ELR (cell line): Measurements from ENCODE around the gene COL20A1.

ENCODE experiments used
- DNase-seq: peaks from one replicate; pipeline ENCODE4 v3.0.0-alpha.2; 2015; ENCODE audit warnings: low read depth

Gene COL20A1

DNA sequence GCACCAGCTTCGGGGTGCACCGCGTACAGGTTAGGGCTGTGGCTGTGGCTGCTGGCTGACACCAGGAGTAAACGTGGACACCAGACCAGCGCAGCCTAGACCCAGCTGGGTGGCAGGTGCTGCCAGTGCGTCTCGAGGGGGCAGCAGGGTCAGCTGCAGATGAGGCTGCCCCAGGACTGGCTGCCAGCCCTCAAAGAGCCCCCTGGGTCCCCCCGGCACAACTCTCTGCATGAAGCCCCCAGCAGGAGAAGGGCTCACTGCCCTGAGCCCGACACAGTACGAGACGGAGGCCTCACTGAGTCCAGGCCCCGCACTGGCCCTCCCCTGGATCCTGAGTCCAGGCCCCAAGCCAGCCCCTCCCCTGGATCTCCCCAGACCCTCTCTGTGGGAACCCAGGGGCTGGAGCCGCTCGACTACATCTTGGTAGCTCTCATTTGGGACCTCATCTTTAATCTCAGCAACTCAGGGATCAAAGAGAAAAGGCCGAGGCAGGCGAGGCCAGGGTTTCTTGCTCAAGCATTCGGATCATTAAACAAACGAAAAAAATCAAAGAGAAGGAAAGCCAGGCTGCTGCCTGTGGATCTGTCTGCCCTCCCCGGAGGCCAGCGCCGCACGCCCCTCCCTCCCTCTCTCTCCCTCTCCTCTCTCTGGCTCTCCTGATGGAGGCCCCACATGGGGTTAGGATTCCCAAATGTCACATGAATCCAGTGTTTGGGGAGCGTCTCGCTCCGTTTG, 31.8 kb upstream of the COL20A1 start:
- DNase-seq, result no peak

GRCh38 chr20:63261795-63262528, 31.0 kb upstream of the COL20A1 start:
- DNase-seq, result no peak

GRCh38 chr20:63262836-63263235, 30.1 kb upstream of the COL20A1 start:
- no peak for DNase-seq

DNA sequence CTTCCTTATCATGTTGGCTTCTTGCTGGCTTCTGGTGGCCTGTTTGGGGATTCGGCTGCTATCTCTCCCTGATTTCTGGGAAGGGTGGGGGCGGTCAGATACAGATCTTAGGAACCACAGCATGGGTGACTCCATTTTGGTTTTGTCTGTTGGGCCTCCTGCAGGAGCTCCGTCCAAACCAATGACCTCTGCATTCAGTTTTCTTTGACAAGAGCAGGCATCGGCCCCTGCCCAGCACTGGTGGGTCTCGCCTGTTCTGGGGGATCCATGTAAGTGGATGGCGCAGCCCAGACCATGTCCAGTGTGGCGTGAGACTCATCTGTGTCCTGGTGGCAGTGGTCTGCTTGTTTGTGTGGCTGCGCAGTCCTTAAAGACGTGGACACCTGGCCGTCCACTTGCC, 29.0 kb upstream of the COL20A1 start:
- DNase-seq, result no peak

DNA sequence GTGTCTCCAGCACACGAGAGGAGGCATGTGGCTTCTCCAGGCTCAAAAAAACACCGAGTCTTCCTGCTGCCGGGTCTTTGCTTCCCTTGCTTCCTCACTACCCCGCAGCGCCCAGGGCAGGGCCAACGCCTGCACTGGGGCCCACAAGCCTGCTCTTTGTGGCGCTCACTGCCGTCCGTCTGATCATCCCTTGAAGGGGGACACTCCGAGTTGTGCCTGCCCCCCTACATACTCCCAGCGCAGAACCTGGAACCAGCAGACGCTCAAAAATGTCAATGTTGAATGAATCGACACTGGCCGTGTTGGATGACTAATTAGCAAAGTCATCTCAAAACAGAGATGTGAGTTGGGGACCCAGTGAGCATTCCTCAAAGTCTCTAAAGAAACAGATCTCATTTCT, 28.5 kb upstream of the COL20A1 start:
- DNase-seq, result no peak

- DNase-seq, result no peak
Measured at GRCh38 chr20:63265891-63266515, 27.0 kb upstream of the COL20A1 start.

DNA sequence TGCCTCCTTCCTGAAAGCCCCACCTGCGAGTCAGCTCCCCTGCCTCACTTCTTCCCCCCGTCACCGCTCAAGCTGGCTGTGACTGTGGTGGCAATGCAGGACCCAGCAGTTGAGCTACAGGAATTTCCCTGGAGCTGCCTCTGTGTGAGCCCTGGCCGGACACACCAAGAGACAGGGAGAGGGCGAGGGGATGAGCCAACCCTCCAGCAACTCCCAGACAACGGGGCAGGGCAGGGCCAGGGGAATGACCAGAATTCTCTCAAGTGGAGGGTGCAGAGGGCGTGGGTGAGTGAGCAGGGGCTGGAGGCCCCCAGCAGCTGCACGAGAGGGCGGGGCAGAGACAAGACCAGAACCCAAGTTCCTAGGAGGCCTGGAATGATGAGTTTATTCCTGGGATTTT, 25.3 kb upstream of the COL20A1 start:
- no peak for DNase-seq

GRCh38 chr20:63268256-63268655, 24.7 kb upstream of the COL20A1 start:
- DNase-seq, result no peak

- DNase-seq, result no peak
Measured at GRCh38 chr20:63268671-63269439, 24.1 kb upstream of the COL20A1 start.

GRCh38 chr20:63269724-63270123, 23.3 kb upstream of the COL20A1 start:
- DNase-seq, result no peak

GRCh38 chr20:63270606-63271325, 22.2 kb upstream of the COL20A1 start:
- DNase-seq, result no peak

DNA sequence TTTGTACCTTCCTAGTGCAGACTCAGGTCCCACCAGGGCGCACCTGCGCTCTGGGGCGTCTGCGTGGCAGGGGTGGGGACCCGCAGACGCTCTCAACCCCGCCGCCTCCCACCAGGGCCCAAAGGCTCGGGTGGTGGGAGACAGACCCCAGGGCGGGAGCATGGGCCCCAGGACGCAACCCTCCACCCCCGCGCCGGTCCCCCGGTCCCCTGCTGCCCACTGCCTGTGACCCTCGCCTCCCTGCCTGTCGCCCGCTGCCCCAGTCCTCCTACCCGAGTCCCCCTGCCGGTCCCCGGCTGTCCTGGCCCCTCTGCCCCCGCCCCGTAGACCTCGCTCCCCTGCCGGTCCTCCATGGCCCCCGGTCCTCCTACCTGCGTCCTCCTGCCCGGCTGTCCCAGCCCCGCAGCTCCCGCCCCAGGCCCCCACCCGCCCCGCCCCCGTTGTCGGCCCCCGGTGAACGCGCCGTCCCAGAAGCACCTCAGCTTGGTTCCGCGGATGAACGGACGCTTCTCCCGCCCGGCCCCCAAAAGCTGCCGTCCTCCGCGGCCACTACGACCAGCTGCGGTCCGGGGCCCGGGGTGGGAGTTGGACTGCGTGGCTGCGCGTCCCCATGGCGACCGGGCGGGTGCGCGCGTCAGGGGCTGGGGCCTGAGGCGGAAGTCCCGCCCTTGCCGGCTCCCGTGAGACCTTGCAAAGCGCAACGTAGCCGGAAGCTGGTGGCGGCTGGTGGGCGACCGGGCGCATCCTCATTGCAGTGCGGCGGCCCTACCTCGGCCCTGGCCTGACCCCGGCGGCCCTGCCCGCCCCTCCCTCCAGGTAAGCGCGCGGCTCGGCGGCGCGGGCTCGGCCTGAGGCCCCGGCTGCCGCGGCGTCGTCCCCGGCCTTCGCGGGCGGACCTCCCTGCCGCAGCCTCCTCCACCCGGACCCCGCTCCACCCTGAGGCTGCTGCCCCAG, 20.6 kb upstream of the COL20A1 start, which contains the start of gene ARFGAP1:
TSS of gene ARFGAP1 (plus strand) at position 709 of the 954 bp plus-strand sequence. CDS start 2,768 bp downstream, outside the sequence.
- peak; percentile 94 for DNase-seq

GRCh38 chr20:63273059-63273579, 19.9 kb upstream of the COL20A1 start:
- DNase-seq, result no peak

DNA sequence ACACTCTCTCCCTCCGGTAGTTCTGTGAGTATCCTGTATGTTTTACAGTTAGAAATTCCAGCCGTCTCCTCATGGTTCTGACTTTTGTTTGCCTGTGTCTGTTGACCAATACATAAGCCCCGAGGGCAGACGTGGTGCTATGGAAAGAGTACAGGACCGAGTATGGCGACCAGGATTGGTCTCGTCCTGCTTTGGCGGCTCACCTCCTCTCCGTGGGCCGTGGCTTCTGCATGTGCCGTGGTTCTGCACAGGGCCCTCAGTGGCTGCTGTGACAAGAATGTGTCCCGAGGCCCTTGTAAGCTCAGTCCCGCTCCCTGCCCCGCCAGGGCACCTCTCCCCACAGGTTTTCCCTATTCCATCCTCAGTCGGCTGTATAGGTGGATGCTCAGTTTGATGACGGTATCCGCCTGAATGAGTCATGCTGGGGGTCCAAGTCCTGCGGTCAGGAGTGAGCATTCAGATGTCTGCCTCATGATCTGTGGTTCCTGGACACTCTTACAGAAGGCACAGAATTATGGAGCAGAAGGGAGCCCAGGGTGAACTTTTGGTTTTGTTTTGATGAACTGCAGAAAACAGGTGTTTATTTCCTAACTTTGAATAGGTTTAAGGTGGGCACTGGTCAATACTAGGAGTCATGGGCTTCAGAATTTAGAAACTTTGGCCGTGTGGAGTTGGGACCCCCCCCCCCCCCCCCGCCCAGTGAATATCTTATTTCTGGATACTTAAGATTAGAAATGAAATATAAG, 19.2 kb upstream of the COL20A1 start:
- peak; percentile 97 for DNase-seq

- DNase-seq, result peak; percentile 47
Measured at GRCh38 chr20:63274381-63275228, 18.4 kb upstream of the COL20A1 start.

GRCh38 chr20:63275825-63276224, 17.2 kb upstream of the COL20A1 start:
- DNase-seq, result no peak

- DNase-seq, result no peak
Measured at GRCh38 chr20:63276956-63277355, 16.0 kb upstream of the COL20A1 start.

DNA sequence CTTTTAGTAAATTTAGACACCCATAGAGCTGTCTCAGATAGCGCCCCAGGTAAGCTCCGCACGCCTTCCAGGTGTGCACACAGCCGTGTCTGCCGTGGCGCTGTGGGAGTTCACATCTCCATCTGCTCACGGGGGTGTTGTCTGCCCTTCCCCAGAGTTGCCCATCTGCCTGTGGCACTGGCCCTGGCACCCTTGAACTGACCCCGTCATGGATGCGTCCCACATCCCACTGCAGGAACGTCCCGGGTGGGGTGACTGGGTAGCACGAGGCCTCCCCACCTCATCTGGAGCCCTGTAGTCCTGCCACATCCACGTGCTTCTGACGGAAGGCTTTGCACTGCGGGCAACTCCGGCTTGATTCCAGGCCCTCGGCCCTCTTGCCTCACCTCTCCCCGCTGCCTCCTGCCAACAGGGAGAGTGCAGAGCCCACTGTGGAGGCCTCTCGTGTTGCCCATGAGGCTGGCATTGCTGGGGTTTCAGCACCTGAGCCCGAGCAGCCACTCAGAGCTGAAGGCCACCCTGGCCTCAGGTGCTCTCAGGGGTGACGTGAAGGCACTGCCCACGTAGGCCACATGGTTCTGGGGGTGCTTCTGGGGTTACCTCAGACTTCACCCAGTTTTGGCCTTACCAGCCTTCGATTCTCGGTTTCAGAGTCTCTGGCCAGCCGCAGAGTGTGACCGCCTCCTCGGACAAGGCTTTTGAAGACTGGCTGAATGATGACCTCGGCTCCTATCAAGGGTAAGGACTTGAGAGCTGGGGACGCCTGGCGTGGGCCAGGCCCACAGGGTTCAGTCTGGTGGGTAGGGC, 15.3 kb upstream of the COL20A1 start:
- DNase-seq, result no peak
